Astrocyte (in vitro differentiated cells and primary cell): ENCODE data around the gene HIRA. TPM values are rescaled to one million over a fixed set of nuclear protein-coding genes. Genes with fewer than 3 reads are reported as not detected.

Experiments used
- DNase-seq: peaks from one replicate; pipeline ENCODE4 v3.0.0-alpha.2; 2010; ENCODE audit warnings: low read depth
- FAIRE-seq: peaks from 2 replicates; lab custom pipeline; 2011; peaks lifted over from hg19 to GRCh38; lab: Jason Lieb, UNC
- H2AFZ ChIP-seq: 2 replicates; pipeline ENCODE4 v1.6.0; 2012; ENCODE audit warnings: low read depth, low read length, inconsistent platforms
- H3K27ac ChIP-seq: 2 replicates; pipeline ENCODE4 v1.5.1; 2011; ENCODE audit warnings: low read depth, low read length, inconsistent platforms
- H3K27me3 ChIP-seq: 2 replicates; pipeline ENCODE4 v1.6.0; 2011; ENCODE audit warnings: low read length, inconsistent platforms; ENCODE audit not compliant: insufficient read depth
- H3K36me3 ChIP-seq: 2 replicates; pipeline ENCODE4 v1.5.1; 2011; ENCODE audit warnings: low read length, inconsistent platforms; ENCODE audit not compliant: insufficient read depth
- H3K4me1 ChIP-seq: 2 replicates; pipeline ENCODE4 v1.5.1; 2011; ENCODE audit warnings: low read length, inconsistent platforms; ENCODE audit not compliant: insufficient read depth
- H3K4me2 ChIP-seq: 2 replicates; pipeline ENCODE4 v1.6.0; 2012; ENCODE audit warnings: low read length, inconsistent platforms
- H3K4me3 ChIP-seq: 2 replicates; pipeline ENCODE4 v1.5.1; 2011; ENCODE audit warnings: low read depth, mild to moderate bottlenecking, low read length, inconsistent platforms; ENCODE audit not compliant: insufficient read depth
- H3K79me2 ChIP-seq: 2 replicates; pipeline ENCODE4 v1.6.0; 2012; ENCODE audit warnings: mild to moderate bottlenecking, low read length, inconsistent platforms; ENCODE audit not compliant: insufficient read depth
- H3K9ac ChIP-seq: 2 replicates; pipeline ENCODE4 v1.6.0; 2012; ENCODE audit warnings: mild to moderate bottlenecking, low read length, inconsistent platforms
- H3K9me3 ChIP-seq: 2 replicates; pipeline ENCODE4 v1.5.1; 2012; ENCODE audit warnings: low read depth, mild to moderate bottlenecking, low read length, inconsistent platforms; ENCODE audit not compliant: insufficient read depth
- H4K20me1 ChIP-seq: 2 replicates; pipeline ENCODE4 v1.6.0; 2012; ENCODE audit warnings: low read length, inconsistent platforms; ENCODE audit not compliant: insufficient read depth
- H3K27ac Mint-ChIP-seq: one replicate; pipeline ENCODE4 v1.8.0; 2021; ENCODE audit warnings: mild to moderate bottlenecking, mixed read lengths; ENCODE audit not compliant: unreplicated experiment
- H3K27me3 Mint-ChIP-seq: one replicate; pipeline ENCODE4 v1.8.0; 2021; ENCODE audit warnings: low read depth, mixed read lengths; ENCODE audit not compliant: unreplicated experiment
- H3K36me3 Mint-ChIP-seq: one replicate; pipeline ENCODE4 v1.8.0; 2021; ENCODE audit warnings: low read depth, mixed read lengths; ENCODE audit not compliant: unreplicated experiment
- H3K4me1 Mint-ChIP-seq: one replicate; pipeline ENCODE4 v1.8.0; 2021; ENCODE audit warnings: low read depth, mixed read lengths; ENCODE audit not compliant: unreplicated experiment
- H3K4me3 Mint-ChIP-seq: one replicate; pipeline ENCODE4 v1.8.0; 2021; ENCODE audit warnings: mild to moderate bottlenecking, moderate library complexity, mixed read lengths; ENCODE audit not compliant: unreplicated experiment
- H3K9me3 Mint-ChIP-seq: one replicate; pipeline ENCODE4 v1.8.0; 2021; ENCODE audit warnings: mild to moderate bottlenecking, mixed read lengths; ENCODE audit not compliant: unreplicated experiment
- CTCF ChIP-seq: IDR thresholded peaks from 2 replicates; pipeline ENCODE4 v1.5.1; 2011; ENCODE audit warnings: low read depth, mild to moderate bottlenecking, inconsistent platforms, low read length, moderate library complexity; ENCODE audit not compliant: insufficient read depth
- EZH2 ChIP-seq: IDR thresholded peaks from 2 replicates; pipeline ENCODE4 v1.6.1; 2012; ENCODE audit warnings: mild to moderate bottlenecking, low read length, inconsistent platforms; ENCODE audit not compliant: insufficient read depth
- total RNA-seq: library from RNA; stranded (reverse); gene quantifications from 2 replicates; pipeline ENCODE4 v1.2.1, GENCODE V29; 2021

HIRA gene
- total RNA-seq, 1 donor from 2014 or later, result 31.1 TPM

- H3K36me3 ChIP-seq, result peaks cover 41% of the 10 kb centered on the region
- H3K27me3 ChIP-seq, result no peaks in the 10 kb centered on the region
Observed at GRCh38 chr22:19375435-19375834, 56.1 kb downstream of the HIRA start.

DNA sequence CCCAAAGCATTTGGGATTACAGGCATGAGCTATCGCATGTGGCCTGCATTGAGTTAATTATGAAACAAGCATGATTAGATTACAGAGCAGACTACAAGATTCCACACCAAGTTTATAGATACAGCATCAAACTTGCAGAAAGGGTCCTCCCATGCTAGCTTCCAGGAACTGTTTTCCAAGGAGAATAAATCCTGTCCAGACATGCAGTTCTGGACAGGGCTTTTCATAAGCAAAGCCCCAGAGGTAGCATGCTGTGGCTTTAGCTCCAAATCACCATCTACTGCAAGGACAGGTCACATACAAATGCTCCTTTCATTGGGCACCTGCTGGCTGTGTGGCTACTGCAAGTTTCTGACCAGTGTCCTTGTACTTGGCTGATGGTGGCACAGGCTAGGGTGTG lies 57.1 kb downstream of the HIRA start:
- Histone ChIP-seq H3K4me1 (no peaks in the 10 kb centered on the region), H3K9ac (no peak overlapping the region), H4K20me1 (peaks cover 9% of the 10 kb centered on the region), H3K27me3 (no peaks in the 10 kb centered on the region), H3K9me3 (no peaks in the 10 kb centered on the region), H2AFZ (no peak overlapping the region), H3K4me2 (no peak overlapping the region), H3K36me3 (peaks cover 38% of the 10 kb centered on the region), H3K27ac (no peak overlapping the region), H3K4me3 (no peak overlapping the region), H3K79me2 (no peaks in the 10 kb centered on the region)
- Mint-ChIP-seq H3K4me1 (peaks cover 4% of the 10 kb centered on the region), H3K27me3 (no peaks in the 10 kb centered on the region), H3K27ac (no peak overlapping the region), H3K4me3 (no peak overlapping the region), H3K36me3 (peaks cover 34% of the 10 kb centered on the region), H3K9me3 (no peaks in the 10 kb centered on the region)
- FAIRE-seq (no peak), DNase-seq (no peak)
- TF ChIP-seq CTCF (no peak), EZH2 (no peak)

More at GRCh38 chr22:19375435-19375834, 56.1 kb downstream of the HIRA start:
- Histone ChIP-seq H2AFZ (no peak overlapping the region), H3K79me2 (no peaks in the 10 kb centered on the region), H3K9me3 (no peaks in the 10 kb centered on the region), H3K4me1 (no peaks in the 10 kb centered on the region), H3K4me2 (no peak overlapping the region), H3K27ac (no peak overlapping the region), H4K20me1 (peaks cover 9% of the 10 kb centered on the region), H3K4me3 (no peak overlapping the region), H3K9ac (no peak overlapping the region)
- FAIRE-seq, result no peak
- Mint-ChIP-seq H3K36me3 (peaks cover 31% of the 10 kb centered on the region), H3K27me3 (no peaks in the 10 kb centered on the region), H3K27ac (no peak overlapping the region), H3K4me3 (no peak overlapping the region), H3K9me3 (no peaks in the 10 kb centered on the region), H3K4me1 (peaks cover 4% of the 10 kb centered on the region)
- TF ChIP-seq EZH2, result no peak
- DNase-seq, result no peak

GRCh38 chr22:19373450-19373849 lies 58.1 kb downstream of the HIRA start:
- DNase-seq (no peak), FAIRE-seq (no peak)
- H3K4me3 ChIP-seq, result no peak overlapping the region
- H2AFZ ChIP-seq, result no peak overlapping the region
- no peaks in the 10 kb centered on the region for H3K79me2 ChIP-seq
- H3K27me3 ChIP-seq, result no peaks in the 10 kb centered on the region
- TF ChIP-seq CTCF (no peak), EZH2 (no peak)
- Mint-ChIP-seq H3K27me3 (no peaks in the 10 kb centered on the region), H3K4me1 (peaks cover 4% of the 10 kb centered on the region), H3K36me3 (peaks cover 38% of the 10 kb centered on the region), H3K9me3 (no peaks in the 10 kb centered on the region), H3K27ac (no peak overlapping the region), H3K4me3 (no peak overlapping the region)
- no peak overlapping the region for H3K9ac ChIP-seq
- no peak overlapping the region for H3K27ac ChIP-seq
- peaks cover 45% of the 10 kb centered on the region for H3K36me3 ChIP-seq
- H3K4me2 ChIP-seq, result no peak overlapping the region
- H4K20me1 ChIP-seq, result peaks cover 9% of the 10 kb centered on the region
- H3K9me3 ChIP-seq, result no peaks in the 10 kb centered on the region
- H3K4me1 ChIP-seq, result no peaks in the 10 kb centered on the region
